Nephron progenitor cell (in vitro differentiated cells): ENCODE data around the gene PLEKHF1.

Experiments used
- DNase-seq: peaks from one replicate; pipeline ENCODE4 v3.0.0; 2021
- H3K27ac Mint-ChIP-seq: 2 replicates; pipeline ENCODE4 v1.8.0; 2021; ENCODE audit warnings: mild to moderate bottlenecking, moderate library complexity, mixed read lengths
- H3K27me3 Mint-ChIP-seq: 2 replicates; pipeline ENCODE4 v1.8.0; 2021; ENCODE audit warnings: mild to moderate bottlenecking, low read depth, mixed read lengths; ENCODE audit not compliant: poor library complexity
- H3K36me3 Mint-ChIP-seq: 2 replicates; pipeline ENCODE4 v1.8.0; 2021; ENCODE audit warnings: low read depth, mixed read lengths
- H3K4me1 Mint-ChIP-seq: 2 replicates; pipeline ENCODE4 v1.8.0; 2021; ENCODE audit warnings: mixed read lengths
- H3K4me3 Mint-ChIP-seq: 2 replicates; pipeline ENCODE4 v1.8.0; 2021; ENCODE audit warnings: mild to moderate bottlenecking, moderate library complexity, mixed read lengths
- H3K9me3 Mint-ChIP-seq: 2 replicates; pipeline ENCODE4 v1.8.0; 2021; ENCODE audit warnings: mild to moderate bottlenecking, moderate library complexity, mixed read lengths
- CTCF ChIP-seq: fragments of 200-600 bp; sonication (generic); IDR thresholded peaks from 2 replicates; pipeline ENCODE4 v1.5.0; 2021; ENCODE audit warnings: antibody characterized with exemption

Gene PLEKHF1

DNA sequence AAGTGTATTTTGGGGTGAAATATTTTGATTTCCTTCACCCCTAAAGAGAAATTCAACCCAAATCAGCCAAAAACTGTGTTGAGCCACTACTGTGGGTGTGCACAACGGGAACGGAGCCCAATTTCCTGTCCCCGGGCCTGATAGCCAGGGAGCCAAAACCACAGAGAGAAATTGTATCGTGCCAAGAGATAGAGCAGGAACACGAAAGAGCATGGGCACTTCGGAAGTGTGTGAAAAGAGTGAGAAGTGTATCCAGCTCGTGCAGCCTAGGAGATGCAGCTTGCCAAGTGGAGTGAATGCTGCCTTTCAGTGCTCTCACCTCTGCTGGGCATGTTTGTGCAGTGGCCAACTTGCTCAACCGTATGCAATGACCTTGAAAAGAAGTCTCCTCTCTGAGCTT, 19.4 kb upstream of the PLEKHF1 start:
- Mint-ChIP-seq H3K9me3 (no peaks in the 10 kb centered on the region), H3K27me3 (peaks cover 19% of the 10 kb centered on the region), H3K4me3 (no peak overlapping the region), H3K27ac (no peak overlapping the region), H3K4me1 (peaks cover 8% of the 10 kb centered on the region), H3K36me3 (no peaks in the 10 kb centered on the region)
- TF ChIP-seq CTCF = no peak
- DNase-seq = no peak

GRCh38 chr19:29650772-29651387, 14.4 kb upstream of the PLEKHF1 start:
- DNase-seq = no peak
- TF ChIP-seq CTCF = no peak
- Mint-ChIP-seq H3K9me3 (peaks cover 18% of the 10 kb centered on the region), H3K27me3 (peaks cover 13% of the 10 kb centered on the region), H3K36me3 (no peaks in the 10 kb centered on the region), H3K4me1 (no peaks in the 10 kb centered on the region), H3K4me3 (no peak overlapping the region), H3K27ac (no peak overlapping the region)

DNA sequence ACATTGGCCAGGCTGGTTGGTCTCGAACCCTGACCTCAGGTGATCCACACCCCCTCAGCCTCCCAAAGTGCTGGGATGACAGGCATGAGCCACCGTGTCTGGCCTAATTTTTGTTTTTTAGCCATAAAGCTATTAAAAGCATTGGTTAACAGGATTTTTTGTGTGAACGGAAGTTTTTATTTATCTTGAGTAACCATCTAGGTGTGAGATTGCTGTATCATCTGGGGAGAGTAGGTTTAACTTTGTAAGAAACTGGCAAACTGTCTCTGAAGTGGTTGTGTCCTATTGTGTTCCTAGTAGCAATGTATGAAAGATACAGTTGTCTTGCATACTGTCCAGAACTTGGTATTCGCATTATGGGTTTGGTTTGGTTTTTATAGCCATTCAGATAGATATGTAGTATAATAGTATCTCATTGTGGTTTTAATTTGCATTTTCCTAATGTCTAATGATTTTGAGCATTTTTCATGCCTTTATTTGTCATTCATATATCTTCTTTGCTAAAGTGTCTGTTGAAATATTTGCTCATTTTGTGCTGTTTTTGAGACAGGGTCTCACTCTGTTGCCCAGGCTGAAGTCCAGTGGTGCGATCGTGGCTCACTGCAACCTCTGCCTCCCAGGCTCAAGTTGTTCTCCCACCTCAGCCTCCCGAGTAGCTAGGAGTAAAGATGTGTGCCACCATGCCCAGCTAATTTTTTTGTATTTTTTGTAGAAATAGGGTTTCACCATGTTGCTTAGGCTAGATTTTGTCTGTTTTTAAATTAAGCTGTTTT, 13.5 kb upstream of the PLEKHF1 start:
- Mint-ChIP-seq H3K27me3 (peaks cover 8% of the 10 kb centered on the region), H3K9me3 (peaks cover 18% of the 10 kb centered on the region), H3K4me3 (no peak overlapping the region), H3K36me3 (no peaks in the 10 kb centered on the region), H3K27ac (no peak overlapping the region), H3K4me1 (no peaks in the 10 kb centered on the region)
- no peak for TF ChIP-seq CTCF
- DNase-seq = no peak

DNA sequence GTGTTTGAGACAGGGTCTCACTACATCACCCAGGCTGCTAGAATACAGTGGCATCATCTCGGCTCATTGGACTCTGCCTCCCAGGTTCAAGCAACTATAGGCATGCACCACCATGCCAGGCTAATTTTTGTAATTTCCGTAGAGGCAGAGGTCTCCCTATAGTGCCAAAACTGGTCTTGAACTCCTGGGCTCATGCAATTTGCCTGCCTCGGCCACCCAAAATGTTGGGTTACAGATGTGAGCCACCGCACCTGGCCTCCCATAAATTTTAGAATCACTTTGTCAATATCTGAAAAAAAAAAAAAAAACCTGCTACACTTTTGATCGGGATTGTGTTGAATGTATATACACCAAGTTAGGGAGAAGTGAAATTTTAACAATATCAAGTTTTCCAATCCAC, 11.9 kb upstream of the PLEKHF1 start:
- H3K36me3 Mint-ChIP-seq = no peaks in the 10 kb centered on the region
- DNase-seq = no peak
- H3K9me3 Mint-ChIP-seq = peaks cover 18% of the 10 kb centered on the region
- H3K27ac Mint-ChIP-seq = no peak overlapping the region
- no peak for TF ChIP-seq CTCF
- no peak overlapping the region for H3K4me3 Mint-ChIP-seq
- peaks cover 4% of the 10 kb centered on the region for H3K27me3 Mint-ChIP-seq
- no peaks in the 10 kb centered on the region for H3K4me1 Mint-ChIP-seq

GRCh38 chr19:29655648-29656335, 9.5 kb upstream of the PLEKHF1 start:
- no peak overlapping the region for H3K4me3 Mint-ChIP-seq
- H3K36me3 Mint-ChIP-seq = no peaks in the 10 kb centered on the region
- TF ChIP-seq CTCF = no peak
- peaks cover 18% of the 10 kb centered on the region for H3K9me3 Mint-ChIP-seq
- H3K27me3 Mint-ChIP-seq = peaks cover 4% of the 10 kb centered on the region
- no peak for DNase-seq
- H3K27ac Mint-ChIP-seq = no peak overlapping the region
- H3K4me1 Mint-ChIP-seq = peaks cover 1% of the 10 kb centered on the region
